ENCODE measurements around the gene KCNQ5.
A peak's percentile ranks its signal among the peaks of the same experiment; 100 is the strongest.

Gene KCNQ5

DNA sequence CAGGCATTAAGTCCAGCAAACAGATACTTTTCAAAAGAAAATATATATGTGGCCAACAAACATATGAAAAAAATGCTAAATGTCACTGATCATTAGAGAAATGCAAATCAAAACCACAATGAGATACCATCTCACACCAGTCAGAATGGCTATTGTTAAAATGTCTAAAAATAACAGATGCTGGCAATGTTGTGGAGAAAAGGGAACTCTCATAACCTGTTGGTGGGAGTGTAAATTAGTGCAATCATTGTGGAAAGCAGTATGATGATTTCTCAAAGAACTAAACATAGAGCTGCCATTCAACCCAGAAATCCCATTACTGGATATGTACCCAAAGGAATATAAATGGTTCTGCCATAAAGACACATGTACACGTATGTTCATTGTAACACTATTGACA, 20.6 kb downstream of the KCNQ5 start:
- Histone ChIP-seq H3K4me1 (ENCODE audit: control insufficient read depth, insufficient read depth, low read length) (no peaks in the 10 kb centered on the region), H3K9ac (ENCODE audit: low read length) (no peak overlapping the region), H3K36me3 (ENCODE audit: control insufficient read depth, insufficient read depth, low read length, severe bottlenecking) (no peaks in the 10 kb centered on the region), H3K9me3 (ENCODE audit: control insufficient read depth, low read length) (no peaks in the 10 kb centered on the region), H3K4me3 (ENCODE audit: low read length) (no peak overlapping the region), H3K27me3 (replicated peaks; ENCODE audit: control insufficient read depth, insufficient read depth, low read length) (peaks cover 18% of the 10 kb centered on the region)
- DNase-seq (ENCODE audit: low read depth) = no peak

- H3K27me3 ChIP-seq (replicated peaks; ENCODE audit: control insufficient read depth, insufficient read depth, low read length) = peaks cover 16% of the 10 kb centered on the region
- H3K9me3 ChIP-seq (ENCODE audit: control insufficient read depth, low read length) = no peaks in the 10 kb centered on the region
- no peak for DNase-seq (ENCODE audit: low read depth)
- H3K9ac ChIP-seq (ENCODE audit: low read length) = no peak overlapping the region
- no peaks in the 10 kb centered on the region for H3K4me1 ChIP-seq (ENCODE audit: control insufficient read depth, insufficient read depth, low read length)
- H3K36me3 ChIP-seq (ENCODE audit: control insufficient read depth, insufficient read depth, low read length, severe bottlenecking) = no peaks in the 10 kb centered on the region
- H3K4me3 ChIP-seq (ENCODE audit: low read length) = no peak overlapping the region
These were observed 21.4 kb downstream of the KCNQ5 start for GRCh38 chr6:72643214-72643613.

GRCh38 chr6:72646604-72647485, 25.0 kb downstream of the KCNQ5 start:
- H3K4me3 ChIP-seq (ENCODE audit: low read length) = no peak overlapping the region
- H3K9ac ChIP-seq (ENCODE audit: low read length) = no peak overlapping the region
- H3K36me3 ChIP-seq (ENCODE audit: control insufficient read depth, insufficient read depth, low read length, severe bottlenecking) = no peaks in the 10 kb centered on the region
- DNase-seq (ENCODE audit: low read depth) = no peak
- H3K4me1 ChIP-seq (ENCODE audit: control insufficient read depth, insufficient read depth, low read length) = peaks cover 18% of the 10 kb centered on the region
- H3K27me3 ChIP-seq (replicated peaks; ENCODE audit: control insufficient read depth, insufficient read depth, low read length) = no peaks in the 10 kb centered on the region
- H3K9me3 ChIP-seq (ENCODE audit: control insufficient read depth, low read length) = no peaks in the 10 kb centered on the region

GRCh38 chr6:72647489-72647888, 25.6 kb downstream of the KCNQ5 start:
- no peaks in the 10 kb centered on the region for H3K36me3 ChIP-seq (ENCODE audit: control insufficient read depth, insufficient read depth, low read length, severe bottlenecking)
- H3K9me3 ChIP-seq (ENCODE audit: control insufficient read depth, low read length) = no peaks in the 10 kb centered on the region
- no peak overlapping the region for H3K4me3 ChIP-seq (ENCODE audit: low read length)
- no peak overlapping the region for H3K9ac ChIP-seq (ENCODE audit: low read length)
- DNase-seq (ENCODE audit: low read depth) = no peak
- peaks cover 18% of the 10 kb centered on the region for H3K4me1 ChIP-seq (ENCODE audit: control insufficient read depth, insufficient read depth, low read length)
- no peaks in the 10 kb centered on the region for H3K27me3 ChIP-seq (replicated peaks; ENCODE audit: control insufficient read depth, insufficient read depth, low read length)

DNA sequence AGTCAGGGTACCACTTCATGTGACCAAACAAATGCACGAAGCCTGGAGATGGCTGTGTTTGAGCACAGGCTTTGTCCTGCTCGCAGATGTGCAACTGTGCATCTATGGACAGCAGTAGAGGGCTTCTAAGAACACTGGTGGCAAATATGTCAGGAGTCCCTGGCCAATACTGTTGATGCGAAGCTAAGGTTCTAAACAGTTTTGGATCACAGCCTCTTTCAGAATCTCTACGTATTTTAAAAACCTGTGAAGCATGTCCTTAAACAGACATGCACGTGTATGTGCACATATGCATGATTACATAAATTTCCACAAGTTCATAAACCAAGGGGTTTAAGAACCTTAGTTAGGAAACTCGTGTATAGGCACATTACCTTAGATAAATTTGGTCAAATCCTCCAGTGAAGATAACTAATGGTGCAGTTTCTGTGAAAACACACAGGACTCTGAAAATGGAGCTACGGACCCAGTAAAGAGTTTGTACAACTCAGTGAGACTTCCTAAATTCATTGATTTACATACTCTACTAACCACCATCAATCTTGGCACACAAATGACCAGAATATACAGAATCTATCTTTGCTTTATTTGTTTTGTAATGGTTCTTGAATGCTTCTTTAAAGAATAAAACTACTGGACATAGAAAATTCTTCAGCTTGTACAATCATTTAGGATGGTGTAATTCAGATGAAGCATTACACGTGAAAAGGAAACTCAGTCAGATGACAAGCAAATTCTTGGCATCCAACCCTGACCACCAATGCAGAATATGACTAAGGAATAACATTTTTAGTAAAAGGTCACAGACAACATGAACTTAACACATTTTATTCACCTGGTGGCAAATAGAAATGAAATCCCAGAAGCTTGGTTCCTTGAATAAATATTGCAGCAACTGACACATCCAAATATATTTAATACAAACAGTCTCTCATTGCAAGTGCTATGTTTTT, 27.4 kb downstream of the KCNQ5 start:
- H3K36me3 ChIP-seq (ENCODE audit: control insufficient read depth, insufficient read depth, low read length, severe bottlenecking) = no peaks in the 10 kb centered on the region
- DNase-seq (ENCODE audit: low read depth) = peak; percentile 89
- H3K9ac ChIP-seq (ENCODE audit: low read length) = no peak overlapping the region
- H3K9me3 ChIP-seq (ENCODE audit: control insufficient read depth, low read length) = no peaks in the 10 kb centered on the region
- H3K4me1 ChIP-seq (ENCODE audit: control insufficient read depth, insufficient read depth, low read length) = peaks cover 18% of the 10 kb centered on the region
- H3K4me3 ChIP-seq (ENCODE audit: low read length) = no peak overlapping the region
- peaks cover 4% of the 10 kb centered on the region for H3K27me3 ChIP-seq (replicated peaks; ENCODE audit: control insufficient read depth, insufficient read depth, low read length)

DNA sequence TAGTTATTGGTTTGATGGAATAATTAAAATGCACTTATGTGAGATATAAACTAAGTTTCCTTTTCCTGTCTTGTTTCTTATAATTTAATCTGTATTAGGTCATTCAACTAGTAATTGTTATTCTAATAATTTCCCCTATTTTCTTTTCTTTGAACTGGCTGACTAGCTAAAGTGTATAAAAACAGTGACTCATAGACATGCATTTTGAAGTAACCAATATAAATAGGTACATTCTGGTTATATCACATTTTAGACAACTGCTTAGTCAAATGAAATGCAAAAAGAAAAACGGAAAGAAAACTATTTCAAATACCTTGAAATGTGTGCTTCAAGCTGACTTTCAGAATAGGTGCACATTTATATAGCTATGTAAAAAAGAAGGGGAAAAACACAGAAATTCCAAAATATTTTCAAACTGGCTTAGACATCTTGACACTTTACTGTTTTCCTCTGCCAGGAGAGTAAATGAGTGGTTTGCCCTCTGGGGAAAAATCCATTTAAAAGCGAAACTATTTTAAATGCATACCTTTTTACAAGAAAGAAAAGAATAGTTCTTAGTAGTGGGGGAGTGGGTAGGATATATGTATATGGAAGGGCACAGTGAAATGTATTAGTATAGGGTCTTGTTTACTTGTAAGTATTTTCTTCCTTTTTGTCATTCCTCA, 28.3 kb downstream of the KCNQ5 start:
- no peaks in the 10 kb centered on the region for H3K36me3 ChIP-seq (ENCODE audit: control insufficient read depth, insufficient read depth, low read length, severe bottlenecking)
- H3K4me3 ChIP-seq (ENCODE audit: low read length) = no peak overlapping the region
- H3K4me1 ChIP-seq (ENCODE audit: control insufficient read depth, insufficient read depth, low read length) = peaks cover 18% of the 10 kb centered on the region
- H3K9me3 ChIP-seq (ENCODE audit: control insufficient read depth, low read length) = no peaks in the 10 kb centered on the region
- H3K9ac ChIP-seq (ENCODE audit: low read length) = no peak overlapping the region
- peaks cover 6% of the 10 kb centered on the region for H3K27me3 ChIP-seq (replicated peaks; ENCODE audit: control insufficient read depth, insufficient read depth, low read length)
- DNase-seq (ENCODE audit: low read depth) = peak; percentile 39

DNA sequence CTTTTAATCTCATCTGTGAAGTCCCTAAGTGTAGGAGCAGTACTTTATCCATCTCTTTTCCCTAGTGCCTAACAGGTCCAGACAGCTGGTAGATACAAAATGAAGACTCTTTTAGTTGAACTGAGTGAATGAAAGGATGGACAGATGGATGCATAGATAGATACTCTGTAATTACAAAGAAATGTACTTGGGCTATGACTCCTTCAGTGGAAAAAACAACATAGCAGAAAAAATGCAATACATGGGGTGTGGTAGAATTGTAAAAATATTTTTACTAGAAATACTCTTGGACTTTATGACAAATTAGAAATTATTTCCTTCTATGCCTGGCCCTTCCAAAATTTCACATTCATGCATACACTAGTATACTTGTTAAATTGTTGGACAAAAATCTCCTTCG, 29.3 kb downstream of the KCNQ5 start:
- H3K27me3 ChIP-seq (replicated peaks; ENCODE audit: control insufficient read depth, insufficient read depth, low read length) = peaks cover 6% of the 10 kb centered on the region
- H3K4me1 ChIP-seq (ENCODE audit: control insufficient read depth, insufficient read depth, low read length) = peaks cover 18% of the 10 kb centered on the region

GRCh38 chr6:72651967-72652956, 30.4 kb downstream of the KCNQ5 start:
- H3K4me3 ChIP-seq (ENCODE audit: low read length) = no peak overlapping the region
- H3K9me3 ChIP-seq (ENCODE audit: control insufficient read depth, low read length) = no peaks in the 10 kb centered on the region
- H3K36me3 ChIP-seq (ENCODE audit: control insufficient read depth, insufficient read depth, low read length, severe bottlenecking) = no peaks in the 10 kb centered on the region
- H3K27me3 ChIP-seq (replicated peaks; ENCODE audit: control insufficient read depth, insufficient read depth, low read length) = peaks cover 6% of the 10 kb centered on the region
- no peak overlapping the region for H3K9ac ChIP-seq (ENCODE audit: low read length)
- peaks cover 18% of the 10 kb centered on the region for H3K4me1 ChIP-seq (ENCODE audit: control insufficient read depth, insufficient read depth, low read length)
- DNase-seq (ENCODE audit: low read depth) = peak; percentile 36

More for the DNA sequence above, 29.3 kb downstream of the KCNQ5 start:
- peak; percentile 63 for DNase-seq (ENCODE audit: low read depth)
- no peak overlapping the region for H3K4me3 ChIP-seq (ENCODE audit: low read length)
- no peaks in the 10 kb centered on the region for H3K9me3 ChIP-seq (ENCODE audit: control insufficient read depth, low read length)
- no peaks in the 10 kb centered on the region for H3K36me3 ChIP-seq (ENCODE audit: control insufficient read depth, insufficient read depth, low read length, severe bottlenecking)
- H3K9ac ChIP-seq (ENCODE audit: low read length) = no peak overlapping the region

DNA sequence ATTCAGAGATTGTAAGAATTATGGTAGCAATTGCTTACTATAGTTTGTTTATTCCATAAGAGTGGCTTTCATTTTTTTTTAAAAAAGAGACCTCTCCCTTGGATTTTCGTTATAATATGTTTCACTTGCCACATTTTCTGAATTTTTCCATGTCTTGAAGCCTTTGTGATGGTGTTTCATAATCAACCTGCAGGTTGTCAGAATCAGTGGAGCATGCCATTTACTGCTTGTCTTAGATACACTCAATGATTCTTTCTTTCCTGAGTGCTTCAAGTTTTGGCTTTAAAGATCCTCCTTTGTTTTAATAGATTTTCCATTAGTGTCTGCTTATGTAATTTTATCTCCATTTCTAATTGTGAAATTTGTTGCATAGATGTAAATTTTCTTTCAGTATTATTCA, 31.2 kb downstream of the KCNQ5 start:
- Histone ChIP-seq H3K27me3 (replicated peaks; ENCODE audit: control insufficient read depth, insufficient read depth, low read length) (peaks cover 6% of the 10 kb centered on the region), H3K9me3 (ENCODE audit: control insufficient read depth, low read length) (no peaks in the 10 kb centered on the region), H3K4me3 (ENCODE audit: low read length) (no peak overlapping the region), H3K9ac (ENCODE audit: low read length) (no peak overlapping the region), H3K36me3 (ENCODE audit: control insufficient read depth, insufficient read depth, low read length, severe bottlenecking) (no peaks in the 10 kb centered on the region), H3K4me1 (ENCODE audit: control insufficient read depth, insufficient read depth, low read length) (peaks cover 18% of the 10 kb centered on the region)
- DNase-seq (ENCODE audit: low read depth) = no peak

GRCh38 chr6:72654071-72654621, 32.3 kb downstream of the KCNQ5 start:
- no peak overlapping the region for H3K9ac ChIP-seq (ENCODE audit: low read length)
- no peaks in the 10 kb centered on the region for H3K9me3 ChIP-seq (ENCODE audit: control insufficient read depth, low read length)
- DNase-seq (ENCODE audit: low read depth) = no peak
- no peaks in the 10 kb centered on the region for H3K36me3 ChIP-seq (ENCODE audit: control insufficient read depth, insufficient read depth, low read length, severe bottlenecking)
- no peak overlapping the region for H3K4me3 ChIP-seq (ENCODE audit: low read length)
- peaks cover 15% of the 10 kb centered on the region for H3K4me1 ChIP-seq (ENCODE audit: control insufficient read depth, insufficient read depth, low read length)
- H3K27me3 ChIP-seq (replicated peaks; ENCODE audit: control insufficient read depth, insufficient read depth, low read length) = peaks cover 6% of the 10 kb centered on the region

Measured in adipocyte (in vitro differentiated cells).